Stimulated activated CD8-positive, alpha-beta memory T cell treated with anti-CD3 and anti-CD28 coated beads, Interleukin-2, amount 100 ng/mL, for 48 hours (primary cell): ENCODE data around the gene CLDN10.

Experiments
- DNase-seq, 2 donors: peaks; one replicate each; pipeline ENCODE4 v3.0.0-alpha.2; 2020; ENCODE audit warnings: low read depth in 2 of 2

Gene CLDN10

DNA sequence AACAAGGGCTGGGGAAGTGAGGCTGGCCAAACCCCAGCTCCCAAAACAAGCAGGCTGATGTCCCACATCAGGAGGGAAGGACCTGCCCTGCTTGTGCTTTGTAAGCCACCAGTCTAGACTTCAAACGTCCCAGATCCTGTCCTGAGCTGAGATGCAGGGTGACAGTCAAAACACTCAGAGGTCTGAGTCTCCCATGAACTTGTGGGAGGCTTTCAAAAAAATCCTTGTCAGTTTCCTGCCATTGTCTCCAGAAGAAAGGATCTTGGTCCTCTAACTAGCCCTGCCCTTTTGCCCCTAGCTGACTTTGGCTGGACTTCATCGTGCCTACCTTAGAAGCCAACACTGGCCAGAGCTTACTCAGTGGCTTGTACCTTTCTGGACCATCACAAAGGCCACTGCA, 48.7 kb downstream of the CLDN10 start:
- no peak for DNase-seq

DNA sequence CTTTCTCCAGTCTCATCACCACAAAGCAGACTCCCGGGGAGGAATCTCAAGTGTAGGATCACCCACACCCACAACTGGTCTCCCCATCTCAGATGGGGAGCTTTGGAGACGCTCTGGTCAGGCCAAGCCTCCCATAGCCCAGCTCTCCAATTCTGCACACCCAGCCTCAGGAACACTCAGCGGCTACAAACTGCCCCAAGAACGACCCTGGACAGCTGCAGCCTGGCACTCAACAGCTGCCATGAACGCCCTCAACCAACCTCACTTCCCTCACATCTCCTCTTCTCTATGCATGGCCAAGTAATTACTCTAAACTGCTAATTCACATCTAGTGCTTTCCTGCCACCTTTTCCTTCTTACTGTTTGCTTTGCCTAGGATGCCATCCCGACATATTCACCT, 49.4 kb downstream of the CLDN10 start:
- DNase-seq: no peak

DNA sequence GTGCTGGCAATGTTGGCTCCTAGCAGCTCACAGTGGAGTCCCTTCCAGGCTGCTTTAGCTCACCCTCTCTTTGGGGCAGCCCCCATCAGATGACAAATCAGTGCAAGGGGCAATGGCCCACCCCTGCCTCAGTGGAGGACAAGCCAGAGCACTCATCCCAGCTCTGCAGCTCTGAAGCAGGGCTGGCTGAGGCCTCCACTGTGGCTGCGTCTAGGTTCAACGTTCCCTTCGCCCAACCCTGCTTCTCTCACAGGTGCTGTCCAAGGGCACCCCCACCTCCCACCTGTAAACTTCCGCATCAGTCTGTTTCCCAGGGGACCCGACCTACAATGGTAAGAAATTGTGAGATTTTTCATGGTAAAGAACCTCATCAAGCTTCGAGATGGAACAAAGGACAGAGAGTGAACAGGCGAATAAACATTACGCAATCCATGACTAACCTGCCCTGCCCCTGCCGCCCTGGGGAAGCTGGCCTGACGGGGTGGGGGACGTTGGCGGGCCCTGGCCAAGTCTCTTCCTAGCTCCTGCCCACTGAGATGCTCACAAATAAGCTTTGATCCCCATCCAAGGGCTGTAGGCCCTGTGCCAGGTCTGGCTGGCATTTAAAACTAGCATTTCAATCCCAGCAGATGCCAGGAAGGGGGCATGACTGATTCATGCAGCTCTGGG, 51.5 kb downstream of the CLDN10 start:
- DNase-seq: no peak

DNA sequence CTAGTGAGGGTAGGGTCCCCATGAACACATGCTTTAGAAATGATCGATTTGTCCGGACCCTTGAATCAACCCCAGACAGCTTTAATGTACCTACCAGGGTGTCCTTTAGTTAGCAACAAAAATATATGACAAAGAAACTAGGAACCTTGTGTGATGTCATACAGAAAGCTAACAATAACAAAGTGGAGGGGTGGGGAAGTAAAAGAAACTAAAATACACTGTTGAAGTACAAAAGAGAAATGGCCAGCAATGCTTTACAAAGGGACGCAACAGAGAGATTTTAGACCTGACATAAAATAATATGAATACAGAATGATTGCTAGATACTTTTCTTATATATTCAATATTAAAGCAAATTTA, 52.0 kb downstream of the CLDN10 start:
- no peak for DNase-seq

DNA sequence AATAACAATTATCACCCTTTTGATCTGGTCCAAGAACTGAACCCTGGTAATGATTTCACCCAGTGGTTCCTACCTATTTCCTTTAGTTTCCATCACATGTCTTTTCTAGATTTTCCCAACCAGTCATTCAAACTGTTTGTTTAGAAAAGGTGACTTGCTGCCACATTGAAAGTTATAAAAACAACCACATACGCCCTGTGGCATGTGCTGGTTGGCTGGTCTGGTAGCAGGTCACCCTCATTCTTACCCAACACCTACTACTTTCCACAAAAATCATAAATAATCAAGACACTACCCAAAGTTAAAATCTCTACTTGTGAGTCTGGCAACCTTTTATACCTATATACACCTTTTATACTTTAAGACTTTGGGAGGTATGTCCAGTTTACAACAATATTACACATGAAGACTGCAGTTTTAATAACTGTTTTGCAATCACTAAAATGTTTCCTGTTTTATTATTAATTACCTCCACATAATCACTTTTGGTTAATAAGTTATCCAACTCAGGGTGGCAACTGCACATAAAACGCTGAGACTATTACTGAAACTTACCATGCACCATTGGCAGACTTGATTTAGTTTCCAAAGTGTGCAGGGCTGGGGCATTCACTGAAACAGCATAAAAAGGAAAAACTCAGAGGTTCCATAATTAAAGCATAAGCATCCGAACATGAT, 53.1 kb downstream of the CLDN10 start:
- DNase-seq: no peak

DNA sequence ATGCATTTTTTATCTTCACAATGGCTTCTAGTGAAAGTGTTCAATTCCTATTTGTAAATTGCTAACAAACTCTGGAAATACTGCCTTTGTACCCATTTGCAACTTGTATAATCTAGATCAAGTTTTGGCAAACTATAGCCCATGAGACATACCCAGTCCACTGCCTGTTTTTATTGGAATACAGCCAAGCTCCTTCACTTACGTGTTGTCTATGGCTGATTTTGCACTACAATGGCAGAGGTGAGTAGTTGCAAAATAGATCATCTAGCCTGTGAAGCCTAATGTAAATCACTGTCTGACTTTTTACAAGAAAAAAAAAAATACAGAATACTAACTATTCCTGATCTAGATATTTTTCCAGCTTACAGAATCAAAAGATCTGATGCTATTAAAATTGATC, 54.8 kb downstream of the CLDN10 start:
- DNase-seq: no peak

DNA sequence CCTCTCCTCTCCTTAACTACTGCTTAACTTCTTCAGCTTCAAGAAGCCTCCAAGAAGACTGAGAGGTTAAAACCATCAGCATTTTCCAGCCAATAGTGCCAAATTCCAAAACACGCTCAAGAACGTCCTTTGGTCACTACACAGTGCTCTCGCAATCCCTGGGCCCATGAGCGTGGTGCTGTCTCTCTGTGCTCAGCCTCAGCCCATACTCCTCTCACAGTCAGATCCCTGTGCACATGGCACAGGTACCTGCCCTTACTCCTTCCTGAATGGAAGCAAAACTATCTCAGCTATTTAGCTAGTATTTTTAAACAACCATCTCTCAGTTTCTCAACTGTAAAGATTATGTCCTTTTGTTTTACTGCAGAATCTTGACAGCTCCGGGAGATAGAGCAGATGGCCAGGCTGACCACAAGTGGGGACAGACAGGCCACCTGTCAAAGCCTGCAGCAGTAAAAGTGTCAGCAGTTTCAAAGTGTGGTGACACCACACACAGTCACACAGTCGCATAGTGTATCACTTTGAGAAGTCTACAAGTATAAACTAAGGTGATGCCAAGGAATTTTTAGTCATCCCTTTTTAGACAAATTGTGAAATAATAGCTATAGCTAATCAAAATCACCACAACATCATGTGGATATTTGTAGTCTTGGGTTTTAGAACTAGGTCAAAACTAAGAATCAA, 56.3 kb downstream of the CLDN10 start:
- DNase-seq: no peak

DNA sequence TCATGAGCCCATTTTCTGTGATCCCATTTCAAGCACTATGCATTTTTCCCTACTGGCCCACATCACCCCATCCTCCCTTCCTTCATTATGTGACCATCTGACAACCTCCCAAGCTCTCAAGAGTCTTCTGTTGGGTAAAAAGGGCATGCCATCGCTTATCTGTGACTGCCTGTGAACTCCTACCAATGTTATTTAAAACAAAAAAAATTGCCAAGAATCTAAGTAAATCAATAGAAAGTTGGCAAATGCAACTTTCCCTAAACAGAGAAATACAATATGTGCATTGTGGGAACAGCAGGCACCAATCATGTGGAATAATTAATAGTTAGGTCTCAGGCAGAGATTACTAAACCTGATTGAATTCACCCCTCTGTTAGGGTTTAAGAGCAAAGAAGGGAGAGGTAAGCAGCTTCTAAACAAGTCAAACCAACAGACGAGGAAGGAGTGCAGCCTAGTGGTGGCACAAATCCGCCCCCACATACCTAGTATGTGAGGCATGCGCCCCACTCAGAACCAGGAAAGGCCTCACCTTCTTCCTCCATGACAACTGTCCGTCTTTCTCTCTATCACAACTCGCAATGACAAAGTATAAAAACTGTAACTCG, 62.2 kb downstream of the CLDN10 start:
- no peak for DNase-seq

DNA sequence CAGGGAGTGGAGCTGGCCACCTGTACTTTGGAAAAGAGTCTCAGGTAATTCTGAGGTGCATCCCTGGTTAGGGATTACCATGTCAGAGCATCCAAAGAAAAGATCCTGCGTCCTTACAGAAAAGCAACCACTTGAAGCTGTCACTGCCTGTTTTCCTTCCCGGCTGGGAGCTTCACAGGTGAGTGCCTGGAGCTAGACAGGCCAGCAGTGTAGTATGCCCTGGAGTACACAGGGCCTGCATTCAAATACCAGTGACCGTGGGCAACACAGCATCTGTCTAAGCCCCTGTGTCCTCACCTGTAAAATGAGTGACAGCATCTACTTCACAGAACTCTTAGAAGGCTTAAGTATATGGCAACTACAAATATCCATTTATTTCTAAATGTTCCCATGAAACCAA, 63.0 kb downstream of the CLDN10 start:
- no peak for DNase-seq

DNA sequence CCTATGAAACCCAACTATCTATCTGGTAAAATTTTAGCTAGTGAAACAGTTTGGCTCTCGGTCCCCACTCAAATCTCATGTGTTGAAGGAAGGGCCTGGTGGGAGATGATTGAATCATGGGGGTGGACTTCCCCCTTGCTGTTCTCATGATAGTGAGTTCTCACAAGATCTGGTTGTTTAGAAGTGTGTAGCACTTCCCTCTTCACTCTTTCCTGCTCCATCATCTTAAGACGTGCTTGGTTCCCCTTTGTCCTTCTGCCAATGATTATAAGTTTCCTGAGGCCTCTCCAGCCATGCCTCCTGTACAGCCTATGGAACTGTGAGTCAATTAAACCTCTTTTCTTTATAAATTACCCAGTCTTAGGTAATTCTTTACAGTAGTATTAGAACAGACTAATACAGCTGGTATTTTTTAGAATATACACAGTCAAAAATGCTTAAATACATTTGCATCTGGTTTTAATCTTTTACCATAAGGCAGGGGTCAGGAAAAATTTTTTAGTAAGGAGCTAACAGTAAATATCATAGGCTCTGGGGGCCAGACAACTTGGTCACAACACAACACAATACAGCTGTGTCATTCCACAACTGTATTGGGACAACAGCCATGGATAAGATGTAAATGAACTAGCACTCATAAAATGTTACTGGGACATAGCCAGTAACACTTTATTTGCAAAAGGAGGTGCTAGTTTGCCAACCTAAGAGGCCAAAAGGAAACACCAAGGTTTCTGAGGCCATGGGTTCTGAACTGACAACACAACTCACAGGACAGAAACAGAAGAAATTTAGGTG, 67.7 kb downstream of the CLDN10 start:
- no peak for DNase-seq

DNA sequence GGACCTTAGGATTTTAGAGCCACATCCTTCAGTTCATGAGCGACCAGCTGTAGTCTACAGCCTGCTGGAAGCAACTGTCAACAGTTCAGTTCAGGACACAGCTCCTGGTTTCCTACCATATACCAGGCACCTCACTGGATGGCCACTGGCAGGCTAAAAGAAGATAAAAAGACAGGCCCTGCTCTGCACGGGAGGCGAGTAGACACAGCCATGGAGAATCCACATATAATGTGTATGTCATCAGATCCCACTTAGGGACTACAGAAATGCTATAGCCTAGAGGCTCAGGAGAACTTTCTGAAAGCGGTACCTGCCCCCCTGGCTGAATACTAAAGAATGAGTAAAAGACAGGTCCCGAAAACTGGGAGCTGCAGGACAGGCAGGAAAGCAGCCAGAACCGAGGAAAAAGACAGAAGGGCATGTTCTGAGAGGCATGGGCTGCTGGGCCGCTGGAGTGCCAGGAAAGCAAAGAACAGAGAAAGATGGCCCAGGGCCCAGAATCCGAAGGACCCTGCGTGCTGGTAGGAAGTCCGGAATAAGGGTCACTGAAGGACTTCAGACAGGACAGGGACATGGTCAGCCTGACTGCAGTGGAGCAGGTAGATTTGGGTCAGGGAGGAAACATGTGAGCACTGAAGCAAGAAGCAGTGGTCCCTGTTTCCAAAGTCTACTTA, 68.4 kb downstream of the CLDN10 start:
- DNase-seq: no peak

DNA sequence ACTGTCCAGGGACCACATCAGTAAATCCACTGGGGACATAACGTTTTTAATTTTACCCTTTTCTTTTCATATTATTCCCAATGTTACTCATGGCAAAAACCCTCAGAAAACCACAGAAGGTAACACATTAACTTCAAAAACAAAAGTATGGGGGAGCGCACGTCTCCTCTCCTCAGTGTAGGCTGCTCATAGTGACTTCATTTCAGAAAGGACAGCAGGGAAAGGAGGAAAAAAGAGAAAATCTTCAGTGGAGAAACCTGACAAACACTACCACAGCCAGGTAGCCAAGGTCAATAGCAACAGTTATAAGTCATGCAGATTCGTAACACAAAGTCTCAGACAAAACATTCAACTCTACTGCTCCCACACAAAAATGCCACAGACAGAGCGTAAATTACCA, 70.6 kb downstream of the CLDN10 start:
- DNase-seq: no peak

DNA sequence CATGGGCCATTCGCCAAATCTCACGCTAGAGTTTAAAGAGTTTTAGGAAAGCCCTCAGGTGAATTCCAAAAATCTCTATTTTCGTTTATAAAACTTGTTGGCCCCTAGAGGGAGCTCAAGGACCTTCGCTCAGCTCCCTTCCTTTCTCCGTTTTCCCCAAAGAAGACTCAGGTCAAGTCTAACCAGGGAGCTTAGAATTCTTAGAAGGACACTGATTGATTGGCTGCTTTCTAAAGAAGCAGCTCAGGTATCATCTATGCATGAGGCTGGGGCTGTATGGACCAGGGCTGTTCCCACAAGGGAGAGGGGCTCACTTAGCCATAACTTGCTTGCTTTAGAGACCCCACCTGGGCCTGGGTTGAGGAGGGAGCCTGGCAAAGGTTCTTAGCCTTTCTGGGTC, 71.5 kb downstream of the CLDN10 start:
- DNase-seq: no peak

DNA sequence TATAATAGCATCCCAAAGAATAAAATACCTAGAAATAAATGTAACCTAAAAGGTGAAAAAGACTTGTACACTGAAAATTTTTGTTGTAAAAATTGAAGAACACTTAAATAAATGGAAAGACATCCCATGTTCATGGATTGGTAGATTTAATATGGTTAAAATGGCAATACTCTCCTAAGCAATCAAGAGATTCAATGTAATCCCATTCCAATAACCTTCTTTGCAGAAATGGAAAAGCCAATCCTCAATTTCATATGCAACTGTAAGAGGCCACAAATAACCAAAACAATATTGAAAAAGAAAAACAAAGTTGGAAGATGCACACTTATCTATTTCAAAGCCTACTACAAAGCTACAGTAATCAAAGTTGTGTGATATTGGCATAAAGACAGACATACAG, 74.2 kb downstream of the CLDN10 start:
- DNase-seq: no peak

DNA sequence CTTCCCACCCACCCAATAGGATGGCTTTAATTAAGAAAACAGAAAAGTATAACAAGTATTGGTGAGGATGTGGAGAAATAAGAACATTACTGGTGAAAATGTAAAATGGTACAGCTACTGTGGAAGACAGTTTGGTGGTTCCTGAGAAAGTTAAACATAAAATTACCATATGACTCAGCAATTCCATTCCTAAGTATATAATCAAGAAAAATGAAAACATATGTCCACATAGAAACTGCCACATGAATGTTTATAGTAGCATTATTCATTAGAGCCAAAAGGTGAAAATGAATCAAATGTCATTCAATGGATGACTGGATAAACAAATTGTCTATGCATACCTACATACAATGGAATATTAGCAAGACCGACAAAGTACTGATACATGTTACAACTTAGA, 75.1 kb downstream of the CLDN10 start:
- DNase-seq: no peak

DNA sequence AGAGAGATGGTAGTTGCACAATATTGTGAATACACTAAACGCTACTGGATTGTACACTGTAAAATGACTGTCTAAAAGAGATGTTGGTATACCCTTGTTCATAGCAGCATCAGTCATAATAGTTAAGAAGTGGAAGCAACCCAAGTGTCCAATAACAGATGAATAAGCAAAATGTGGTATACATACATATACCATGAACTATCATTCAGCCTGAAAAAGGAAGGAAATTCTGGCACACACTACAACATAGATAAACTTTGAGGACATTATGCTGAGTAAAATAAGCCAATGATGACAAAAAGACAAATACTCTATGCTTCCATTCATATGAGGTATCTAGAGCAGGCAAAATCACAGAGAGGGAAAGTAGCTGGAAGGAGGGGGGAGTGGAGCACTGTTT, 76.0 kb downstream of the CLDN10 start:
- no peak for DNase-seq

DNA sequence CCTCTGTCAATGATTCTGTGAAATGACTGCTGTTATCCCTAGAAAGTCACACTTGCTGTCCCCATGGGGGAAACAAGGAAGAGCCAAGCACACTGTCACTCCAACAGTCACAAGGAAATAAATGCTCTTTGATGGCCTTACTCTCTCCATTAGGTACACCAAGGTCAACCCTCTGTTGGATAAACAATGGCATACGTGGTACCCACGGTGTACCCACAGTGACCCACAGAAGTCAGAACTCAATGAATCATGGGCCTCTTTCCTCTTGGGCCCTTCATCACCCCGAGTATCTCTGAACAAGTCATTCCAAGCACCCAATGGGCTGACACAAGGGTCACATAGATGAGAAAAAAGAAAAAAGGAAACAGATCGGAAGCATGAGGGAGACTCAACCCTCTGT, 76.6 kb downstream of the CLDN10 start:
- no peak for DNase-seq
